Lower leg skin (tissue), 4 donors: ENCODE results near the gene ACO2. TPM values are rescaled to one million over a fixed set of nuclear protein-coding genes. Genes with fewer than 3 reads are reported as not detected.

Experiments used
- DNase-seq, 2 donors: peaks; one replicate each; pipeline ENCODE4 v3.0.0-alpha.2; 2019; ENCODE audit warnings: low spot score in 2 of 2
- H3K4me3 ChIP-seq: fragments of 200-600 bp; sonication (generic); 2 replicates; pipeline ENCODE4 v1.5.1; 2017; ENCODE audit warnings: mild to moderate bottlenecking, low read depth; ENCODE audit not compliant: poor library complexity, severe bottlenecking
- CTCF ChIP-seq, 3 donors: fragments of 450-650 bp; IDR thresholded peaks; one replicate each; pipeline ENCODE4 v1.5.1; 2016; ENCODE audit warnings: antibody characterized with exemption in 3 of 3, mild to moderate bottlenecking in 3 of 3, moderate library complexity in 2 of 3
- POLR2A ChIP-seq, 2 donors: fragments of 450-650 bp; IDR thresholded peaks; one replicate each; pipeline ENCODE4 v1.6.1; 2016 to 2017; ENCODE audit warnings: antibody characterized with exemption in 2 of 2, mild to moderate bottlenecking in 1 of 2, moderate library complexity in 1 of 2
- WGBS, 2 donors: methylation state at CpG; one replicate each; pipeline ENCODE4 v1.1.5; 2018; 5-methylcytosine and 5-hydroxymethylcytosine counted together
- intact Hi-C: fragments of 100-400 bp; cut with DNase I; formaldehyde crosslinking; loops from one replicate; pipeline ENCODE4 v1.15.0; 2023; ENCODE audit warnings: low total_unique reads
- total RNA-seq, 4 donors: library from RNA; depleted of rRNA; stranded (reverse); fragments of >200 nt; gene quantifications; one replicate each; pipeline ENCODE4 v1.1.0, GENCODE V29; 2016

ACO2 gene
- total RNA-seq, 4 donors from 2014 or later = 64.0 to 103 (median 83.1) TPM

GRCh38 chr22:41573677-41574076 is 104.8 kb downstream of the ACO2 start:
- H3K4me3 ChIP-seq = no peak overlapping the region
- intact Hi-C loops = no loop called here
- no peak for TF ChIP-seq POLR2A (IDR thresholded peaks at IDR 0.05)
- no peak for TF ChIP-seq CTCF (IDR thresholded peaks at IDR 0.05)
- DNase-seq = no peak
- 94 to 95% methylated on average over 11 of the region's 11 CpGs for WGBS, 2 donors

- 53 to 73% methylated on average over 16 to 24 of the region's 26 CpGs for WGBS, 2 donors
- no peak for TF ChIP-seq POLR2A (IDR thresholded peaks at IDR 0.05)
- no peak for TF ChIP-seq CTCF (IDR thresholded peaks at IDR 0.05)
- intact Hi-C loops = no loop called here
- DNase-seq = peak; percentile 45 to 91
- no peak overlapping the region for H3K4me3 ChIP-seq
These were observed 106.0 kb downstream of the ACO2 start for GRCh38 chr22:41574847-41575381.

- intact Hi-C loops = no loop called here
- TF ChIP-seq CTCF (IDR thresholded peaks at IDR 0.05) (no peak), POLR2A (IDR thresholded peaks at IDR 0.05) (no peak)
- WGBS, 2 donors = 89 to 94% methylated on average over 9 to 14 of the region's 15 CpGs
- no peak overlapping the region for H3K4me3 ChIP-seq
- DNase-seq = no peak
These were observed 106.6 kb downstream of the ACO2 start for GRCh38 chr22:41575533-41575932.

- no peak overlapping the region for H3K4me3 ChIP-seq
- TF ChIP-seq CTCF (IDR thresholded peaks at IDR 0.05) (no peak), POLR2A (IDR thresholded peaks at IDR 0.05) (no peak)
- intact Hi-C loops = no loop called here
- no peak for DNase-seq
- WGBS, 2 donors = 73 to 75% methylated on average over 8 to 9 of the region's 9 CpGs
These were observed 108.0 kb downstream of the ACO2 start for GRCh38 chr22:41576877-41577276.

- DNase-seq = no peak
- 86 to 89% methylated on average over 8 of the region's 8 CpGs for WGBS, 2 donors
- intact Hi-C loops = no loop called here
- H3K4me3 ChIP-seq = no peak overlapping the region
- TF ChIP-seq POLR2A (IDR thresholded peaks at IDR 0.05) (no peak), CTCF (IDR thresholded peaks at IDR 0.05) (no peak)
These were observed 109.2 kb downstream of the ACO2 start for GRCh38 chr22:41578114-41578513.

Other genes with a start within 250 kb of the ACO2 start
- gene CHADL, start 228.2 kb upstream of the ACO2 start, total RNA-seq = 10 to 100 TPM; 10.5 to 16.3 (median 11.5) TPM
- 100 to 1,000 TPM; 119 to 150 (median 121) TPM for gene RANGAP1, start 182.9 kb upstream of the ACO2 start, total RNA-seq
- 10 to 100 TPM; 19.9 to 39.9 (median 31.2) TPM for gene ZC3H7B, start 167.6 kb upstream of the ACO2 start, total RNA-seq
- 10 to 100 TPM; 27.3 to 56.1 (median 42.8) TPM for gene TEF, start 87.2 kb upstream of the ACO2 start, total RNA-seq
- 10 to 100 TPM; 31.5 to 45.9 (median 37.9) TPM for gene TOB2, start 22.3 kb upstream of the ACO2 start, total RNA-seq
- 10 to 100 TPM; 44.1 to 51.9 (median 45.4) TPM for gene PHF5A, start 425 bp upstream of the ACO2 start, total RNA-seq
- 10 to 100 TPM in 3 of 4 donors, 1 to 10 TPM in 1; 8.7 to 19.7 (median 16.4) TPM for gene POLR3H, start 75.4 kb downstream of the ACO2 start, total RNA-seq
- gene CSDC2, start 91.9 kb downstream of the ACO2 start, total RNA-seq = 1 to 10 TPM in 2 of 4 donors, under 1 TPM in 2; 0.63 to 3.0 (median 1.0) TPM
- gene PMM1, start 120.7 kb downstream of the ACO2 start, total RNA-seq = 10 to 100 TPM; 44.0 to 60.4 (median 50.1) TPM
- gene DESI1, start 151.9 kb downstream of the ACO2 start, total RNA-seq = 10 to 100 TPM; 16.1 to 37.8 (median 23.0) TPM
- 100 to 1,000 TPM; 150 to 204 (median 161) TPM for gene XRCC6, start 152.2 kb downstream of the ACO2 start, total RNA-seq
- 100 to 1,000 TPM; 103 to 127 (median 116) TPM for gene SNU13, start 219.8 kb downstream of the ACO2 start, total RNA-seq
- 1 to 10 TPM in 2 of 4 donors, not detected in 2; 1.2 to 2.1 TPM for gene MEI1, start 230.4 kb downstream of the ACO2 start, total RNA-seq